Measurements from ENCODE around the gene LAMC3. TPM values are rescaled to one million over a fixed set of nuclear protein-coding genes. Genes with fewer than 3 reads are reported as not detected.
A peak's percentile ranks its signal among the peaks of the same experiment; 100 is the strongest.

LAMC3 gene
- total RNA-seq, 1 donor from 2014 or later, result 1.0 TPM

DNA sequence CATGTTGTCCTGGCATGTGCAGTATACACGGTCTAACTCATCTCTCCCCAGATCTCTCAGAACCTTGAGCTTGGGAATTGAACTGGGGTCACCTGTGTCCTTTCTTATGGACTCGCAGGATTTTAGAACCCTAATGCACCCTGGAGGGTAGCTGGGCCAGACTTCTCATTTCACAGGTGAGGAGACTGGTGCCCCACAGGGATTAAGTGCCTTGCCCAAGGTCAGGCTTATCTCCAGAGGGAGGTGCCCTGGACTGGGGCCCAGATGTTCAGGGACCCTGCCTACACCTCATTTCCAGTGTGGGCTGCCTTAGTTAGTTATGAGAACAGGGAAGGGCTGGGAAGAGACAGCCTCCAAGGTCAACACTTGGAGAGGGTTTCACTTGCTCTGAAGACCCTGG is 112.4 kb downstream of the LAMC3 start:
- no peak overlapping the region for H3K27ac Mint-ChIP-seq (ENCODE audit: unreplicated experiment)
- H3K27me3 Mint-ChIP-seq (ENCODE audit: unreplicated experiment), result no peaks in the 10 kb centered on the region
- H3K4me1 Mint-ChIP-seq (ENCODE audit: unreplicated experiment), result peaks cover 23% of the 10 kb centered on the region
- TF ChIP-seq, protein P1, sequence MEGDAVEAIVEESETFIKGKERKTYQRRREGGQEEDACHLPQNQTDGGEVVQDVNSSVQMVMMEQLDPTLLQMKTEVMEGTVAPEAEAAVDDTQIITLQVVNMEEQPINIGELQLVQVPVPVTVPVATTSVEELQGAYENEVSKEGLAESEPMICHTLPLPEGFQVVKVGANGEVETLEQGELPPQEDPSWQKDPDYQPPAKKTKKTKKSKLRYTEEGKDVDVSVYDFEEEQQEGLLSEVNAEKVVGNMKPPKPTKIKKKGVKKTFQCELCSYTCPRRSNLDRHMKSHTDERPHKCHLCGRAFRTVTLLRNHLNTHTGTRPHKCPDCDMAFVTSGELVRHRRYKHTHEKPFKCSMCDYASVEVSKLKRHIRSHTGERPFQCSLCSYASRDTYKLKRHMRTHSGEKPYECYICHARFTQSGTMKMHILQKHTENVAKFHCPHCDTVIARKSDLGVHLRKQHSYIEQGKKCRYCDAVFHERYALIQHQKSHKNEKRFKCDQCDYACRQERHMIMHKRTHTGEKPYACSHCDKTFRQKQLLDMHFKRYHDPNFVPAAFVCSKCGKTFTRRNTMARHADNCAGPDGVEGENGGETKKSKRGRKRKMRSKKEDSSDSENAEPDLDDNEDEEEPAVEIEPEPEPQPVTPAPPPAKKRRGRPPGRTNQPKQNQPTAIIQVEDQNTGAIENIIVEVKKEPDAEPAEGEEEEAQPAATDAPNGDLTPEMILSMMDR (IDR thresholded peaks at IDR 0.05), result no peak
- H3K9me3 Mint-ChIP-seq (ENCODE audit: unreplicated experiment), result no peaks in the 10 kb centered on the region
- no peak for DNase-seq (ENCODE audit: extremely low spot score, unreplicated experiment)
- H3K4me3 Mint-ChIP-seq (ENCODE audit: unreplicated experiment), result no peak overlapping the region
- peaks cover 4% of the 10 kb centered on the region for H3K36me3 Mint-ChIP-seq (ENCODE audit: unreplicated experiment)

- H3K4me3 Mint-ChIP-seq (ENCODE audit: unreplicated experiment), result no peak overlapping the region
- H3K4me1 Mint-ChIP-seq (ENCODE audit: unreplicated experiment), result peaks cover 19% of the 10 kb centered on the region
- TF ChIP-seq, protein P1 (IDR thresholded peaks at IDR 0.05), result no peak
- no peak for DNase-seq (ENCODE audit: extremely low spot score, unreplicated experiment)
- peaks cover 4% of the 10 kb centered on the region for H3K36me3 Mint-ChIP-seq (ENCODE audit: unreplicated experiment)
- no peaks in the 10 kb centered on the region for H3K27me3 Mint-ChIP-seq (ENCODE audit: unreplicated experiment)
- no peaks in the 10 kb centered on the region for H3K9me3 Mint-ChIP-seq (ENCODE audit: unreplicated experiment)
- no peak overlapping the region for H3K27ac Mint-ChIP-seq (ENCODE audit: unreplicated experiment)
Measured at GRCh38 chr9:131122158-131122557, 113.2 kb downstream of the LAMC3 start.

GRCh38 chr9:131125038-131125287 is 116.0 kb downstream of the LAMC3 start:
- H3K27me3 Mint-ChIP-seq (ENCODE audit: unreplicated experiment), result no peaks in the 10 kb centered on the region
- H3K27ac Mint-ChIP-seq (ENCODE audit: unreplicated experiment), result peak overlapping the region; percentile 97
- peaks cover 16% of the 10 kb centered on the region for H3K4me1 Mint-ChIP-seq (ENCODE audit: unreplicated experiment)
- TF ChIP-seq, protein P1 (IDR thresholded peaks at IDR 0.05), result no peak
- no peaks in the 10 kb centered on the region for H3K9me3 Mint-ChIP-seq (ENCODE audit: unreplicated experiment)
- H3K36me3 Mint-ChIP-seq (ENCODE audit: unreplicated experiment), result peaks cover 20% of the 10 kb centered on the region
- DNase-seq (ENCODE audit: extremely low spot score, unreplicated experiment), result no peak
- H3K4me3 Mint-ChIP-seq (ENCODE audit: unreplicated experiment), result peak overlapping the region; percentile 99

DNA sequence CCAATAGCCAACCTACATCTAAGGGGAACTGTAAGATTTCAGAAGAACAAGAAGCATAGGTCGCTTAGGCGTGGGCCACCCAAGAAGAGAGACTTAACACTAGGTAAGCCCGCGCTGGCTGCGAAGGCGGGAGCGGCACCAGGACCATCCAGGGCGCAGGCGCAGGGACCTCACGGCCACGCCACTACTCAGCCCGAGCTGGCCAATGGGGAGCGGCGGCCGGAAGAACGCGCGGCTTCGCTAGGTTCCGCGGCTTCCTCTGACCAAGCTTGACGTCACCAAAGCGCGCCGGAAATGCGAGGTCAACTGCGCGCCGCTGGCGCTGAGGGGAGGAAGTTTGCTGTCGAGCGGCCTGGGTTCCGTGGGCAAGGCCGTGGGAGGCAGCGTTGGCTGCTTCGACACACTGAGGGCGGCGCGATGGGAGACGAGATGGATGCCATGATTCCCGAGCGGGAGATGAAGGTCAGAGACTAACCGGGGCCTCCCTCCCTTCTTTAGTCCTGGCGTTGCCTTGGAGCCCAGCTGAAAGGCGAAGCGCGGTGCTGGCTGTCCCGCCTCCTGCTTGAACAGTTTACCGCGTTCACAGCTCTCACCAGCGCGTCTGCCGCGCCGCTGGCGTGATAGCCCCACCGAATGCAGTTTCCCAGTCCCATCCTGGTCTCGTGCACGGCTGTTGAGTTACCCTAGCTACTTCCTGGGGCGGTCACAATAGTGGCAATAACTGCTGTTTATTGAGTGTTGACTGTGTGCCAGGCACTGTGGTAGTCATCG is 116.5 kb downstream of the LAMC3 start, which contains the start of gene NUP214:
TSS of gene NUP214 (plus strand) at position 299 of the 771 bp plus-strand sequence. CDS start at position 418, 119 bp downstream.
- Mint-ChIP-seq H3K27me3 (ENCODE audit: unreplicated experiment) (no peaks in the 10 kb centered on the region), H3K9me3 (ENCODE audit: unreplicated experiment) (no peaks in the 10 kb centered on the region), H3K36me3 (ENCODE audit: unreplicated experiment) (peaks cover 20% of the 10 kb centered on the region), H3K27ac (ENCODE audit: unreplicated experiment) (peak within 1 kb of the TSS; percentile 97), H3K4me1 (ENCODE audit: unreplicated experiment) (peaks cover 16% of the 10 kb centered on the region), H3K4me3 (ENCODE audit: unreplicated experiment) (peak within 1 kb of the TSS; percentile 99)
- TF ChIP-seq, protein P1 (IDR thresholded peaks at IDR 0.05), result no peak
- DNase-seq (ENCODE audit: extremely low spot score, unreplicated experiment), result peak; percentile 99

- H3K4me3 Mint-ChIP-seq (ENCODE audit: unreplicated experiment), result peak overlapping the region; percentile 99
- peak overlapping the region; percentile 97 for H3K27ac Mint-ChIP-seq (ENCODE audit: unreplicated experiment)
- peaks cover 22% of the 10 kb centered on the region for H3K36me3 Mint-ChIP-seq (ENCODE audit: unreplicated experiment)
- DNase-seq (ENCODE audit: extremely low spot score, unreplicated experiment), result no peak
- H3K9me3 Mint-ChIP-seq (ENCODE audit: unreplicated experiment), result no peaks in the 10 kb centered on the region
- peaks cover 16% of the 10 kb centered on the region for H3K4me1 Mint-ChIP-seq (ENCODE audit: unreplicated experiment)
- H3K27me3 Mint-ChIP-seq (ENCODE audit: unreplicated experiment), result no peaks in the 10 kb centered on the region
- TF ChIP-seq, protein P1 (IDR thresholded peaks at IDR 0.05), result no peak
Measured at GRCh38 chr9:131126059-131126426, 117.1 kb downstream of the LAMC3 start.
